Measurements from ENCODE around the gene TNFRSF25.
A peak's percentile ranks its signal among the peaks of the same experiment; 100 is the strongest.

Gene TNFRSF25

GRCh38 chr1:6487804-6488484 is 22.0 kb upstream of the TNFRSF25 start:
- DNase-seq (ENCODE audit: low spot score) = no peak

GRCh38 chr1:6486433-6487011 is 20.5 kb upstream of the TNFRSF25 start:
- DNase-seq (ENCODE audit: low spot score) = peak; percentile 94

GRCh38 chr1:6485168-6486101 is 19.5 kb upstream of the TNFRSF25 start:
- DNase-seq (ENCODE audit: low spot score) = peak; percentile 67

GRCh38 chr1:6484826-6485167 is 18.8 kb upstream of the TNFRSF25 start:
- DNase-seq (ENCODE audit: low spot score) = no peak

- no peak for DNase-seq (ENCODE audit: low spot score)
Measured at GRCh38 chr1:6483761-6484117, 17.8 kb upstream of the TNFRSF25 start.

- no peak for DNase-seq (ENCODE audit: low spot score)
Measured at GRCh38 chr1:6483017-6483760, 17.2 kb upstream of the TNFRSF25 start.

GRCh38 chr1:6481820-6482219 is 15.8 kb upstream of the TNFRSF25 start:
- no peak for DNase-seq (ENCODE audit: low spot score)

GRCh38 chr1:6477039-6477820 is 11.3 kb upstream of the TNFRSF25 start:
- no peak for DNase-seq (ENCODE audit: low spot score)

- DNase-seq (ENCODE audit: low spot score) = no peak
Measured at GRCh38 chr1:6476483-6476882, 10.5 kb upstream of the TNFRSF25 start.

- DNase-seq (ENCODE audit: low spot score) = peak; percentile 84
Measured at GRCh38 chr1:6475381-6476133, 9.6 kb upstream of the TNFRSF25 start.

GRCh38 chr1:6474815-6475282 is 8.9 kb upstream of the TNFRSF25 start:
- DNase-seq (ENCODE audit: low spot score) = no peak

GRCh38 chr1:6473974-6474814 is 8.2 kb upstream of the TNFRSF25 start:
- no peak for DNase-seq (ENCODE audit: low spot score)

- no peak for DNase-seq (ENCODE audit: low spot score)
Measured at GRCh38 chr1:6473156-6473555, 7.2 kb upstream of the TNFRSF25 start.

GRCh38 chr1:6472391-6472790 is 6.4 kb upstream of the TNFRSF25 start:
- DNase-seq (ENCODE audit: low spot score) = no peak

- DNase-seq (ENCODE audit: low spot score) = no peak
Measured at GRCh38 chr1:6471970-6472368, 6.0 kb upstream of the TNFRSF25 start.

GRCh38 chr1:6471086-6471969 is 5.4 kb upstream of the TNFRSF25 start:
- DNase-seq (ENCODE audit: low spot score) = no peak

GRCh38 chr1:6470132-6471085 is 4.4 kb upstream of the TNFRSF25 start:
- DNase-seq (ENCODE audit: low spot score) = no peak

Data from ecto neural progenitor cell (in vitro differentiated cells).